ENCODE measurements around the gene KCNK4. TPM values are rescaled to one million over a fixed set of nuclear protein-coding genes. Genes with fewer than 3 reads are reported as not detected.

The KCNK4 gene
- polyA plus RNA-seq, 1 donor from 2014 or later = 1.0 TPM

DNA sequence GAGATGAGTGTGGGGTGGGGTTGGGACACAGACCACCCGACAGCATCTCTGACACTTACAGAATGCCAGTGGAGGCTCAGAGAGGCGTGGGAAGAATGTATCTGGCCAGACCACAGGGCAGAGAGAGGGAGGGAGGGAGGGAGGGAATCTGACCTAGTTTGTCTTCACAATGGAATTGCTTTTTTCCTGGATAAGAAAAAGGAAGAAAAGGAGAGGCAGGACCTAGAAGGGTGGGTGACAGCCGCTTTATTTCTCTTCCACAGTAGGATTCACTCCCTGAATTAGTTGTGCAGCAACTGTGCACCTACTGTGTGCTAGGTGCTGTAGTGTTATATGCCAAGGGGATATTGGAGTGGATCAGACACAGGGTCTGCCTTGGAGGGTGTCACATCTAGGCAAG, 3.7 kb downstream of the KCNK4 start:
- H3K27me3 ChIP-seq (ENCODE audit: insufficient read depth, low read depth, low read length) = peaks cover 93% of the 10 kb centered on the region
- no peaks in the 10 kb centered on the region for H3F3A ChIP-seq (ENCODE audit: insufficient read depth, low read length, poor library complexity, severe bottlenecking)
- no peak overlapping the region for H3K9ac ChIP-seq (ENCODE audit: low read length)
- no peaks in the 10 kb centered on the region for H3K9me3 ChIP-seq (ENCODE audit: low read length)
- H2AFZ ChIP-seq (ENCODE audit: low read depth, low read length) = no peak overlapping the region
- H3K4me2 ChIP-seq (ENCODE audit: low read length) = no peak overlapping the region
- no peaks in the 10 kb centered on the region for H4K20me1 ChIP-seq (ENCODE audit: insufficient read depth)
- no peak overlapping the region for H3K27ac ChIP-seq (ENCODE audit: low read length)
- no peak overlapping the region for H3K4me3 ChIP-seq (ENCODE audit: low read length)
- no peaks in the 10 kb centered on the region for H3K79me2 ChIP-seq (replicated peaks; ENCODE audit: insufficient read depth, low read length)
- no peaks in the 10 kb centered on the region for H3K9me2 ChIP-seq (ENCODE audit: insufficient read depth, low read length)
- no peaks in the 10 kb centered on the region for H3K36me3 ChIP-seq (ENCODE audit: insufficient read depth, low read length)
- TF ChIP-seq EP300 (conservative IDR thresholded peaks at IDR 0.05; ENCODE audit: poor library complexity, severe bottlenecking) (no peak), RAD21 (conservative IDR thresholded peaks at IDR 0.05) (no peak), SMC3 (conservative IDR thresholded peaks at IDR 0.05; ENCODE audit: poor library complexity) (no peak), POLR2AphosphoS5 (IDR thresholded peaks at IDR 0.05) (no peak), TAF1 (IDR thresholded peaks at IDR 0.05; ENCODE audit: low read depth) (no peak), EZH2 (IDR thresholded peaks at IDR 0.05; ENCODE audit: borderline replicate concordance, insufficient read depth, low read length, poor library complexity, severe bottlenecking) (no peak), MXI1 (conservative IDR thresholded peaks at IDR 0.05; ENCODE audit: poor library complexity, severe bottlenecking) (no peak)
- TF ChIP-seq, protein P1, sequence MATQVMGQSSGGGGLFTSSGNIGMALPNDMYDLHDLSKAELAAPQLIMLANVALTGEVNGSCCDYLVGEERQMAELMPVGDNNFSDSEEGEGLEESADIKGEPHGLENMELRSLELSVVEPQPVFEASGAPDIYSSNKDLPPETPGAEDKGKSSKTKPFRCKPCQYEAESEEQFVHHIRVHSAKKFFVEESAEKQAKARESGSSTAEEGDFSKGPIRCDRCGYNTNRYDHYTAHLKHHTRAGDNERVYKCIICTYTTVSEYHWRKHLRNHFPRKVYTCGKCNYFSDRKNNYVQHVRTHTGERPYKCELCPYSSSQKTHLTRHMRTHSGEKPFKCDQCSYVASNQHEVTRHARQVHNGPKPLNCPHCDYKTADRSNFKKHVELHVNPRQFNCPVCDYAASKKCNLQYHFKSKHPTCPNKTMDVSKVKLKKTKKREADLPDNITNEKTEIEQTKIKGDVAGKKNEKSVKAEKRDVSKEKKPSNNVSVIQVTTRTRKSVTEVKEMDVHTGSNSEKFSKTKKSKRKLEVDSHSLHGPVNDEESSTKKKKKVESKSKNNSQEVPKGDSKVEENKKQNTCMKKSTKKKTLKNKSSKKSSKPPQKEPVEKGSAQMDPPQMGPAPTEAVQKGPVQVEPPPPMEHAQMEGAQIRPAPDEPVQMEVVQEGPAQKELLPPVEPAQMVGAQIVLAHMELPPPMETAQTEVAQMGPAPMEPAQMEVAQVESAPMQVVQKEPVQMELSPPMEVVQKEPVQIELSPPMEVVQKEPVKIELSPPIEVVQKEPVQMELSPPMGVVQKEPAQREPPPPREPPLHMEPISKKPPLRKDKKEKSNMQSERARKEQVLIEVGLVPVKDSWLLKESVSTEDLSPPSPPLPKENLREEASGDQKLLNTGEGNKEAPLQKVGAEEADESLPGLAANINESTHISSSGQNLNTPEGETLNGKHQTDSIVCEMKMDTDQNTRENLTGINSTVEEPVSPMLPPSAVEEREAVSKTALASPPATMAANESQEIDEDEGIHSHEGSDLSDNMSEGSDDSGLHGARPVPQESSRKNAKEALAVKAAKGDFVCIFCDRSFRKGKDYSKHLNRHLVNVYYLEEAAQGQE (IDR thresholded peaks at IDR 0.05; ENCODE audit: borderline replicate concordance) = no peak
- TF ChIP-seq, protein P2, sequence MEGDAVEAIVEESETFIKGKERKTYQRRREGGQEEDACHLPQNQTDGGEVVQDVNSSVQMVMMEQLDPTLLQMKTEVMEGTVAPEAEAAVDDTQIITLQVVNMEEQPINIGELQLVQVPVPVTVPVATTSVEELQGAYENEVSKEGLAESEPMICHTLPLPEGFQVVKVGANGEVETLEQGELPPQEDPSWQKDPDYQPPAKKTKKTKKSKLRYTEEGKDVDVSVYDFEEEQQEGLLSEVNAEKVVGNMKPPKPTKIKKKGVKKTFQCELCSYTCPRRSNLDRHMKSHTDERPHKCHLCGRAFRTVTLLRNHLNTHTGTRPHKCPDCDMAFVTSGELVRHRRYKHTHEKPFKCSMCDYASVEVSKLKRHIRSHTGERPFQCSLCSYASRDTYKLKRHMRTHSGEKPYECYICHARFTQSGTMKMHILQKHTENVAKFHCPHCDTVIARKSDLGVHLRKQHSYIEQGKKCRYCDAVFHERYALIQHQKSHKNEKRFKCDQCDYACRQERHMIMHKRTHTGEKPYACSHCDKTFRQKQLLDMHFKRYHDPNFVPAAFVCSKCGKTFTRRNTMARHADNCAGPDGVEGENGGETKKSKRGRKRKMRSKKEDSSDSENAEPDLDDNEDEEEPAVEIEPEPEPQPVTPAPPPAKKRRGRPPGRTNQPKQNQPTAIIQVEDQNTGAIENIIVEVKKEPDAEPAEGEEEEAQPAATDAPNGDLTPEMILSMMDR (IDR thresholded peaks at IDR 0.05; ENCODE audit: poor library complexity, severe bottlenecking) = no peak

DNA sequence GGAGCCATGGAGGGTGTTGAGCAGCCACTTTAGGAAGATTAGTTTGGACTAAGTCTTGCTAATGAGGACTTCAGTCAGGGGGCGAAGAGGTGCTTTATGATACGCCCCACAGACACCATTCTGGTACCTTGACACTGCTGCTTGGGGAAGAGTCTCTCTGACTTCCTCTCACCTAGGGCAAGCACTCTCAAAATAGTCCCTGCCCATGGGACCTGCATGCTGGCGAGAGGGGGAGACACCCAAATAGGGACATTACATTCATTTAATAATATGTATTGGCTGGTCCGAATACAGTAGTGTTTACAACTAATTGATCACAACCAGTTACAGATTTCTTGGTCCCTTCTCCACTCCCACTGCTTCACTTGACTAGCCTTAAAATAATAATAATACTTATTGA, 4.7 kb downstream of the KCNK4 start:
- no peaks in the 10 kb centered on the region for H3K9me2 ChIP-seq (ENCODE audit: insufficient read depth, low read length)
- no peaks in the 10 kb centered on the region for H3K9me3 ChIP-seq (ENCODE audit: low read length)
- H3K27me3 ChIP-seq (ENCODE audit: insufficient read depth, low read depth, low read length) = peaks cover 94% of the 10 kb centered on the region
- H3K79me2 ChIP-seq (replicated peaks; ENCODE audit: insufficient read depth, low read length) = no peaks in the 10 kb centered on the region
- no peak overlapping the region for H3K4me3 ChIP-seq (ENCODE audit: low read length)
- no peaks in the 10 kb centered on the region for H4K20me1 ChIP-seq (ENCODE audit: insufficient read depth)
- no peak overlapping the region for H3K9ac ChIP-seq (ENCODE audit: low read length)
- no peak for TF ChIP-seq RAD21 (conservative IDR thresholded peaks at IDR 0.05)
- TF ChIP-seq, protein P1 (IDR thresholded peaks at IDR 0.05; ENCODE audit: borderline replicate concordance) = no peak
- TF ChIP-seq SMC3 (conservative IDR thresholded peaks at IDR 0.05; ENCODE audit: poor library complexity) = no peak
- no peak for TF ChIP-seq EP300 (conservative IDR thresholded peaks at IDR 0.05; ENCODE audit: poor library complexity, severe bottlenecking)
- TF ChIP-seq EZH2 (IDR thresholded peaks at IDR 0.05; ENCODE audit: borderline replicate concordance, insufficient read depth, low read length, poor library complexity, severe bottlenecking) = no peak
- no peak for TF ChIP-seq MXI1 (conservative IDR thresholded peaks at IDR 0.05; ENCODE audit: poor library complexity, severe bottlenecking)
- TF ChIP-seq TAF1 (IDR thresholded peaks at IDR 0.05; ENCODE audit: low read depth) = no peak
- no peak for TF ChIP-seq POLR2AphosphoS5 (IDR thresholded peaks at IDR 0.05)
- TF ChIP-seq, protein P2 (IDR thresholded peaks at IDR 0.05; ENCODE audit: poor library complexity, severe bottlenecking) = no peak
- no peaks in the 10 kb centered on the region for H3F3A ChIP-seq (ENCODE audit: insufficient read depth, low read length, poor library complexity, severe bottlenecking)
- H3K27ac ChIP-seq (ENCODE audit: low read length) = no peak overlapping the region
- no peak overlapping the region for H3K4me2 ChIP-seq (ENCODE audit: low read length)
- H2AFZ ChIP-seq (ENCODE audit: low read depth, low read length) = no peak overlapping the region
- no peaks in the 10 kb centered on the region for H3K36me3 ChIP-seq (ENCODE audit: insufficient read depth, low read length)

All from neural cell (in vitro differentiated cells).